T-helper 2 cell (primary cell): ENCODE data around the gene SYNPO2L.
"Not testable (repeated sequence)": the region's sequence is repeated elsewhere in the genome, so short reads cannot be mapped to it uniquely, and the experiment has no call there.

Experiments
- DNase-seq, 5 experiments: peaks; one replicate each; pipeline versions ENCODE4 v3.0.0 to v3.0.0-alpha.2; 2012 to 2022

SYNPO2L gene

GRCh38 chr10:73620974-73621373 is 34.9 kb downstream of the SYNPO2L start:
- DNase-seq = not testable (repeated sequence)

- DNase-seq = not testable (repeated sequence)
These were observed 38.7 kb downstream of the SYNPO2L start for GRCh38 chr10:73617143-73617542.

GRCh38 chr10:73614720-73615119 is 41.1 kb downstream of the SYNPO2L start:
- DNase-seq = no peak

- DNase-seq = no peak
These were observed 46.7 kb downstream of the SYNPO2L start for GRCh38 chr10:73609116-73609515.

GRCh38 chr10:73601486-73601921 is 54.3 kb downstream of the SYNPO2L start:
- DNase-seq = no peak

GRCh38 chr10:73597346-73597745 is 58.5 kb downstream of the SYNPO2L start:
- no peak for DNase-seq
